Neural cell (in vitro differentiated cells): ENCODE measurements around the gene MIAT. TPM values are rescaled to one million over a fixed set of nuclear protein-coding genes. Genes with fewer than 3 reads are reported as not detected.

Experiments used
- H2AFZ ChIP-seq: fragments of 200-600, 300-800 bp; sonication (generic), shearing (Covaris generic); 2 replicates; pipeline ENCODE4 v1.6.0; 2014; ENCODE audit warnings: low read depth, mild to moderate bottlenecking, antibody characterized with exemption, low read length, moderate library complexity
- H3F3A ChIP-seq: fragments of 200-600 bp; shearing (Covaris generic); 2 replicates; pipeline ENCODE4 v1.6.1; 2016; ENCODE audit warnings: mild to moderate bottlenecking, moderate library complexity, mixed read lengths, antibody characterized with exemption, low read length; ENCODE audit not compliant: insufficient read depth, poor library complexity, severe bottlenecking
- H3K27ac ChIP-seq: fragments of 200-600, 300-800 bp; sonication (generic), shearing (Covaris generic); 2 replicates; pipeline ENCODE4 v1.5.1; 2014; ENCODE audit warnings: mild to moderate bottlenecking, low read length, moderate library complexity
- H3K27me3 ChIP-seq: fragments of 300-800, 200-600 bp; sonication (generic), shearing (Covaris generic); 2 replicates; pipeline ENCODE4 v1.6.0; 2014; ENCODE audit warnings: mild to moderate bottlenecking, low read depth, low read length, moderate library complexity; ENCODE audit not compliant: insufficient read depth
- H3K36me3 ChIP-seq: fragments of 300-800, 200-600 bp; sonication (generic), shearing (Covaris generic); 2 replicates; pipeline ENCODE4 v1.5.1; 2014; ENCODE audit warnings: mild to moderate bottlenecking, antibody characterized with exemption, low read length, moderate library complexity; ENCODE audit not compliant: insufficient read depth
- H3K4me2 ChIP-seq: fragments of 300-800, 200-600 bp; sonication (generic), shearing (Covaris generic); 2 replicates; pipeline ENCODE4 v1.6.0; 2014; ENCODE audit warnings: mild to moderate bottlenecking, low read length
- H3K4me3 ChIP-seq: fragments of 300-800, 200-600 bp; sonication (generic), shearing (Covaris generic); 2 replicates; pipeline ENCODE4 v1.5.1; 2014; ENCODE audit warnings: mild to moderate bottlenecking, low read length, moderate library complexity
- H3K79me2 ChIP-seq: fragments of 200-600 bp; shearing (Covaris generic); replicated peaks from 2 replicates; pipeline ENCODE4 v1.6.0; 2014; ENCODE audit warnings: mild to moderate bottlenecking, low read length, moderate library complexity; ENCODE audit not compliant: insufficient read depth
- H3K9ac ChIP-seq: fragments of 300-800, 200-600 bp; sonication (generic), shearing (Covaris generic); 2 replicates; pipeline ENCODE4 v1.6.1; 2016; ENCODE audit warnings: mild to moderate bottlenecking, low read length, mixed read lengths
- H3K9me2 ChIP-seq: fragments of 200-600 bp; shearing (Covaris generic); 2 replicates; pipeline ENCODE4 v1.6.1; 2016; ENCODE audit warnings: mild to moderate bottlenecking, low read length, mixed read lengths; ENCODE audit not compliant: insufficient read depth
- H3K9me3 ChIP-seq: fragments of 200-600, 300-800 bp; sonication (generic), shearing (Covaris generic); 2 replicates; pipeline ENCODE4 v1.6.1; 2016; ENCODE audit warnings: mild to moderate bottlenecking, mixed run types, low read length, moderate library complexity, mixed read lengths
- H4K20me1 ChIP-seq: fragments of 200-600 bp; shearing (Covaris generic); 2 replicates; pipeline ENCODE4 v1.6.1; 2016; ENCODE audit warnings: mild to moderate bottlenecking, mixed run types; ENCODE audit not compliant: insufficient read depth
- EP300 ChIP-seq: fragments of 450-650 bp; conservative IDR thresholded peaks from 2 replicates; pipeline ENCODE4 v1.6.1; 2014; ENCODE audit warnings: antibody characterized with exemption, mild to moderate bottlenecking, moderate library complexity; ENCODE audit not compliant: poor library complexity, severe bottlenecking
- EZH2 ChIP-seq: fragments of 200-600, 300-800 bp; shearing (Covaris generic), sonication (generic); IDR thresholded peaks from 2 replicates; pipeline ENCODE4 v1.6.1; 2014; ENCODE audit warnings: antibody characterized with exemption, low read length, borderline replicate concordance, mild to moderate bottlenecking; ENCODE audit not compliant: insufficient read depth, poor library complexity, severe bottlenecking
- MXI1 ChIP-seq: fragments of 450-650 bp; conservative IDR thresholded peaks from 2 replicates; pipeline ENCODE4 v1.6.1; 2014; ENCODE audit warnings: antibody characterized with exemption, mild to moderate bottlenecking; ENCODE audit not compliant: poor library complexity, severe bottlenecking
- POLR2AphosphoS5 ChIP-seq: IDR thresholded peaks from 2 replicates; pipeline ENCODE4 v1.6.1; 2012
- RAD21 ChIP-seq: fragments of 450-650 bp; conservative IDR thresholded peaks from 2 replicates; pipeline ENCODE4 v1.6.1; 2014; ENCODE audit warnings: antibody characterized with exemption, mild to moderate bottlenecking, moderate library complexity
- SMC3 ChIP-seq: fragments of 450-650 bp; conservative IDR thresholded peaks from 2 replicates; pipeline ENCODE4 v1.6.1; 2014; ENCODE audit warnings: antibody characterized with exemption, mild to moderate bottlenecking, moderate library complexity; ENCODE audit not compliant: poor library complexity
- TAF1 ChIP-seq: IDR thresholded peaks from 2 replicates; pipeline ENCODE4 v1.6.1; 2012; ENCODE audit warnings: low read depth
- polyA plus RNA-seq: library from polyadenylated mRNA; depleted of rRNA; stranded (reverse); fragments of >200 nt; gene quantifications from 2 replicates; pipeline ENCODE4 v1.2.3, GENCODE V29; 2014
- TF ChIP-seq, protein P1 (sequence below): fragments of 450-650 bp; IDR thresholded peaks from 2 replicates; pipeline ENCODE4 v1.5.1; 2014; ENCODE audit warnings: antibody characterized with exemption, mild to moderate bottlenecking, moderate library complexity; ENCODE audit not compliant: poor library complexity, severe bottlenecking
- TF ChIP-seq, protein P2 (sequence below): IDR thresholded peaks from 2 replicates; pipeline ENCODE4 v1.6.1; 2012; ENCODE audit warnings: borderline replicate concordance

MIAT gene
- polyA plus RNA-seq, 1 donor from 2014 or later, result 529 TPM

DNA sequence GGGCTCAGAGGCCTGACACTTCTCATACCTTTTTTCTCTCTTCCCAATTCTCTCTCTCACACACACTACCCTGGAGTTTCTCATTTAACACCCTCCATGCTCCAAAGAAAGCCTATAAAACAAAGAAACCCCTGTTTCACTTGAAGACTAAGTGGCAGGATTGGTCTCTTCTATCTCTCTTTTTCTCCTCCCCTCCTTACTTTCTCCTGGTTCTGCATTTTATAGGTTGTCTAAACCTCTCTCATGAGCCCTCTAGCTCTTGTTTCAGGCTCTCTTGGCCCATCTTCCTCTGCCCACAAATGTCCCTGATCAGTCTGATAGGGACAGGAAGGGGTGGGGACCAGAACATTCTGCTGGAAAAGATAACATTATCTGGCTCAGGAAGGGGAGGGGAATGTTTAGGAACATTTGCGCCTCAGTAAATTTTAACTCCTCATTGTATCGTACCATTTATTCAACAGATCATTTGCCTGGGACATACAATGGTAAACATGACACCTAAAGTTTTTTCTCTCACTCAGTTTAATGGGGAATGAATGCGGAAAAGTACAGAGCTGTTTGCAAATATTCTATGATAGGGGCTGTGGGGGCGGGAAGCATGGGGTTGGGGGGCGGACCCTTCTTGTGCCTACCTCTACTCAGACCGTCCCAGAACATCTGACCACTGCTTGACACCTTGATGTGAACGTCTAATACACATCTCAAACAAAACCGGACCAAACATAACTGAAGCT lies 24.8 kb upstream of the MIAT start:
- H3K4me3 ChIP-seq, result no peak overlapping the region
- H3K27ac ChIP-seq, result no peak overlapping the region
- H3K36me3 ChIP-seq, result no peaks in the 10 kb centered on the region
- H3K9ac ChIP-seq, result no peak overlapping the region
- no peak overlapping the region for H3K4me2 ChIP-seq
- H3F3A ChIP-seq, result no peaks in the 10 kb centered on the region
- no peak overlapping the region for H2AFZ ChIP-seq
- no peaks in the 10 kb centered on the region for H4K20me1 ChIP-seq
- no peaks in the 10 kb centered on the region for H3K27me3 ChIP-seq
- TF ChIP-seq RAD21 (no peak), EP300 (no peak), POLR2AphosphoS5 (no peak), SMC3 (no peak), TAF1 (no peak), EZH2 (no peak), MXI1 (no peak)
- TF ChIP-seq, protein P1, sequence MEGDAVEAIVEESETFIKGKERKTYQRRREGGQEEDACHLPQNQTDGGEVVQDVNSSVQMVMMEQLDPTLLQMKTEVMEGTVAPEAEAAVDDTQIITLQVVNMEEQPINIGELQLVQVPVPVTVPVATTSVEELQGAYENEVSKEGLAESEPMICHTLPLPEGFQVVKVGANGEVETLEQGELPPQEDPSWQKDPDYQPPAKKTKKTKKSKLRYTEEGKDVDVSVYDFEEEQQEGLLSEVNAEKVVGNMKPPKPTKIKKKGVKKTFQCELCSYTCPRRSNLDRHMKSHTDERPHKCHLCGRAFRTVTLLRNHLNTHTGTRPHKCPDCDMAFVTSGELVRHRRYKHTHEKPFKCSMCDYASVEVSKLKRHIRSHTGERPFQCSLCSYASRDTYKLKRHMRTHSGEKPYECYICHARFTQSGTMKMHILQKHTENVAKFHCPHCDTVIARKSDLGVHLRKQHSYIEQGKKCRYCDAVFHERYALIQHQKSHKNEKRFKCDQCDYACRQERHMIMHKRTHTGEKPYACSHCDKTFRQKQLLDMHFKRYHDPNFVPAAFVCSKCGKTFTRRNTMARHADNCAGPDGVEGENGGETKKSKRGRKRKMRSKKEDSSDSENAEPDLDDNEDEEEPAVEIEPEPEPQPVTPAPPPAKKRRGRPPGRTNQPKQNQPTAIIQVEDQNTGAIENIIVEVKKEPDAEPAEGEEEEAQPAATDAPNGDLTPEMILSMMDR, result no peak
- TF ChIP-seq, protein P2, sequence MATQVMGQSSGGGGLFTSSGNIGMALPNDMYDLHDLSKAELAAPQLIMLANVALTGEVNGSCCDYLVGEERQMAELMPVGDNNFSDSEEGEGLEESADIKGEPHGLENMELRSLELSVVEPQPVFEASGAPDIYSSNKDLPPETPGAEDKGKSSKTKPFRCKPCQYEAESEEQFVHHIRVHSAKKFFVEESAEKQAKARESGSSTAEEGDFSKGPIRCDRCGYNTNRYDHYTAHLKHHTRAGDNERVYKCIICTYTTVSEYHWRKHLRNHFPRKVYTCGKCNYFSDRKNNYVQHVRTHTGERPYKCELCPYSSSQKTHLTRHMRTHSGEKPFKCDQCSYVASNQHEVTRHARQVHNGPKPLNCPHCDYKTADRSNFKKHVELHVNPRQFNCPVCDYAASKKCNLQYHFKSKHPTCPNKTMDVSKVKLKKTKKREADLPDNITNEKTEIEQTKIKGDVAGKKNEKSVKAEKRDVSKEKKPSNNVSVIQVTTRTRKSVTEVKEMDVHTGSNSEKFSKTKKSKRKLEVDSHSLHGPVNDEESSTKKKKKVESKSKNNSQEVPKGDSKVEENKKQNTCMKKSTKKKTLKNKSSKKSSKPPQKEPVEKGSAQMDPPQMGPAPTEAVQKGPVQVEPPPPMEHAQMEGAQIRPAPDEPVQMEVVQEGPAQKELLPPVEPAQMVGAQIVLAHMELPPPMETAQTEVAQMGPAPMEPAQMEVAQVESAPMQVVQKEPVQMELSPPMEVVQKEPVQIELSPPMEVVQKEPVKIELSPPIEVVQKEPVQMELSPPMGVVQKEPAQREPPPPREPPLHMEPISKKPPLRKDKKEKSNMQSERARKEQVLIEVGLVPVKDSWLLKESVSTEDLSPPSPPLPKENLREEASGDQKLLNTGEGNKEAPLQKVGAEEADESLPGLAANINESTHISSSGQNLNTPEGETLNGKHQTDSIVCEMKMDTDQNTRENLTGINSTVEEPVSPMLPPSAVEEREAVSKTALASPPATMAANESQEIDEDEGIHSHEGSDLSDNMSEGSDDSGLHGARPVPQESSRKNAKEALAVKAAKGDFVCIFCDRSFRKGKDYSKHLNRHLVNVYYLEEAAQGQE, result no peak
- no peaks in the 10 kb centered on the region for H3K9me3 ChIP-seq
- no peaks in the 10 kb centered on the region for H3K79me2 ChIP-seq
- H3K9me2 ChIP-seq, result no peaks in the 10 kb centered on the region

- no peaks in the 10 kb centered on the region for H3K36me3 ChIP-seq
- no peak overlapping the region for H3K9ac ChIP-seq
- TF ChIP-seq, protein P1, result no peak
- TF ChIP-seq TAF1 (no peak), SMC3 (no peak), EP300 (no peak), POLR2AphosphoS5 (no peak), EZH2 (no peak), MXI1 (no peak), RAD21 (no peak)
- TF ChIP-seq, protein P2, result no peak
- no peaks in the 10 kb centered on the region for H4K20me1 ChIP-seq
- no peaks in the 10 kb centered on the region for H3K9me3 ChIP-seq
- no peak overlapping the region for H3K27ac ChIP-seq
- no peak overlapping the region for H2AFZ ChIP-seq
- no peaks in the 10 kb centered on the region for H3K79me2 ChIP-seq
- H3K9me2 ChIP-seq, result no peaks in the 10 kb centered on the region
- H3K27me3 ChIP-seq, result no peaks in the 10 kb centered on the region
- no peak overlapping the region for H3K4me3 ChIP-seq
- no peak overlapping the region for H3K4me2 ChIP-seq
- no peaks in the 10 kb centered on the region for H3F3A ChIP-seq
Observed at GRCh38 chr22:26634189-26634588, 23.2 kb upstream of the MIAT start.
